HCT116 (cell line): ENCODE results near the gene GHR. TPM values are rescaled to one million over a fixed set of nuclear protein-coding genes. Genes with fewer than 3 reads are reported as not detected.

Experiments
- ATAC-seq: fragments of 200-7000 bp; cut with Tn5 transposase; 2 replicates; pipeline ENCODE4 v1.9.1; 2020; ENCODE audit warnings: mild to moderate bottlenecking, moderate library complexity
- BruUV-seq: library from RNA; stranded (reverse); fragments of 400-500 nt; replicated peaks from 2 replicates; lab custom pipeline; 2021; lab: Mats Ljungman, UMichigan
- CTCF ChIA-PET: fragments of 300-600 bp; sonication (Branson Sonifier 250); formaldehyde crosslinking; loops from one replicate; lab custom pipeline; 2021; ENCODE audit warnings: antibody characterized with exemption; lab: Charles Lee
- POLR2A ChIA-PET: fragments of 300-600, 350-600 bp; sonication (Branson Sonifier 250); formaldehyde crosslinking; loops from one replicate; lab custom pipeline; 2021; ENCODE audit warnings: antibody characterized with exemption; lab: Charles Lee
- RAD21 ChIA-PET, 2 experiments: fragments of 300-600 bp; sonication (Branson Sonifier 250); formaldehyde crosslinking; loops; one replicate each; lab custom pipeline; 2023; ENCODE audit warnings: low total read pairs in 2 of 2; ENCODE audit not compliant: uncharacterized antibody in 2 of 2, unreplicated experiment in 2 of 2, low non-redundant PET in 1 of 2; lab: Charles Lee
- DNase-seq: peaks from one replicate; pipeline ENCODE4 v3.0.0-alpha.2; 2010; ENCODE audit warnings: low read depth, low spot score
- H2AFZ ChIP-seq: fragments of 200-600 bp; shearing (Covaris generic), sonication (generic); 2 replicates; pipeline ENCODE4 v1.6.1; 2017; ENCODE audit warnings: low read depth, mixed run types, mixed read lengths, antibody characterized with exemption, low read length; ENCODE audit not compliant: poor library complexity, severe bottlenecking
- H3K27ac ChIP-seq: 2 replicates; pipeline ENCODE4 v1.5.1; 2012; ENCODE audit warnings: low read depth, low read length
- H3K27me3 ChIP-seq: fragments of 200-600 bp; sonication (generic); 2 replicates; pipeline ENCODE4 v1.6.1; 2016; ENCODE audit warnings: mixed run types, low read length, mixed read lengths; ENCODE audit not compliant: insufficient read depth
- H3K36me3 ChIP-seq, 2 experiments: fragments of 200-500 bp in 1 of 2; fragments of 200-600 bp in 1 of 2; sonication (Bioruptor generic) in 1 of 2; sonication (generic) in 1 of 2; 2 replicates each; pipeline versions ENCODE4 v1.5.1 to v1.6.1; 2014 to 2016; ENCODE audit warnings: low read length in 2 of 2, inconsistent platforms in 1 of 2, mixed read lengths in 1 of 2, mixed run types in 1 of 2; ENCODE audit not compliant: insufficient read depth in 2 of 2, control insufficient read depth in 1 of 2
- H3K4me1 ChIP-seq, 2 experiments: fragments of 200-600 bp in 1 of 2; sonication (generic) in 1 of 2; 2 replicates each; pipeline versions ENCODE4 v1.5.1 to v1.6.1; 2012 to 2017; ENCODE audit warnings: low read length in 2 of 2, inconsistent platforms in 1 of 2, mild to moderate bottlenecking in 1 of 2, mixed read lengths in 1 of 2, mixed run types in 1 of 2, moderate library complexity in 1 of 2; ENCODE audit not compliant: insufficient read depth in 2 of 2, control insufficient read depth in 1 of 2
- H3K4me2 ChIP-seq: fragments of 200-600 bp; sonication (generic); 2 replicates; pipeline ENCODE4 v1.6.1; 2017; ENCODE audit warnings: mixed run types, low read length, mixed read lengths
- H3K4me3 ChIP-seq, 2 experiments: fragments of 200-600 bp in 1 of 2; sonication (generic) in 1 of 2; replicated peaks in 1 of 2; 2 replicates each; pipeline ENCODE4 v1.5.1; 2011 to 2016; ENCODE audit warnings: low read length in 2 of 2, control low read depth in 1 of 2, low read depth in 1 of 2, mild to moderate bottlenecking in 1 of 2, mixed read lengths in 1 of 2, mixed run types in 1 of 2
- H3K79me2 ChIP-seq: fragments of 200-600 bp; sonication (generic); 2 replicates; pipeline ENCODE4 v1.6.1; 2017; ENCODE audit warnings: mild to moderate bottlenecking, mixed run types, low read length, moderate library complexity, mixed read lengths; ENCODE audit not compliant: insufficient read depth
- H3K9ac ChIP-seq: fragments of 200-600 bp; sonication (generic); 2 replicates; pipeline ENCODE4 v1.6.1; 2016; ENCODE audit warnings: low read length, mixed read lengths
- H3K9me2 ChIP-seq: fragments of 200-600 bp; sonication (generic), shearing (Covaris generic); 2 replicates; pipeline ENCODE4 v1.6.1; 2017; ENCODE audit warnings: mixed run types, mild to moderate bottlenecking, moderate library complexity; ENCODE audit not compliant: insufficient read depth
- H3K9me3 ChIP-seq, 2 experiments: fragments of 200-500 bp in 1 of 2; fragments of 200-600 bp in 1 of 2; sonication (Bioruptor generic) in 1 of 2; sonication (generic) in 1 of 2; 2 replicates each; pipeline ENCODE4 v1.6.1; 2014 to 2017; ENCODE audit warnings: low read length in 2 of 2, mixed read lengths in 2 of 2, inconsistent platforms in 1 of 2, low read depth in 1 of 2, mild to moderate bottlenecking in 1 of 2, mixed run types in 1 of 2, moderate library complexity in 1 of 2; ENCODE audit not compliant: control insufficient read depth in 1 of 2, insufficient read depth in 1 of 2
- H4K20me1 ChIP-seq: fragments of 200-600 bp; sonication (generic), shearing (Covaris generic); 2 replicates; pipeline ENCODE4 v1.6.1; 2017; ENCODE audit warnings: mixed run types, mild to moderate bottlenecking, moderate library complexity; ENCODE audit not compliant: insufficient read depth
- CEBPB ChIP-seq: IDR thresholded peaks from 2 replicates; pipeline ENCODE4 v1.6.1; 2012; ENCODE audit warnings: low read depth
- EGR1 ChIP-seq: IDR thresholded peaks from 2 replicates; pipeline ENCODE4 v1.6.1; 2012; ENCODE audit warnings: low read depth
- EZH2 ChIP-seq: fragments of 200-600 bp; sonication (generic); IDR thresholded peaks from 2 replicates; pipeline ENCODE4 v1.6.1; 2017; ENCODE audit warnings: antibody characterized with exemption, mixed run types
- POLR2A ChIP-seq: IDR thresholded peaks from 2 replicates; pipeline ENCODE4 v1.7.0; 2011; ENCODE audit warnings: borderline replicate concordance; ENCODE audit not compliant: insufficient read depth, insufficient read length; ENCODE audit errors: extremely low read depth
- POLR2AphosphoS5 ChIP-seq: IDR thresholded peaks from 2 replicates; pipeline ENCODE4 v1.6.1; 2011; ENCODE audit warnings: mild to moderate bottlenecking, low read depth, low read length, moderate library complexity
- RAD21 ChIP-seq: IDR thresholded peaks from 2 replicates; pipeline ENCODE4 v1.6.1; 2012; ENCODE audit warnings: low read depth, mild to moderate bottlenecking
- SP1 ChIP-seq: IDR thresholded peaks from 2 replicates; pipeline ENCODE4 v1.6.1; 2012; ENCODE audit warnings: low read depth
- YY1 ChIP-seq: IDR thresholded peaks from 2 replicates; pipeline ENCODE4 v1.6.1; 2011; ENCODE audit warnings: low read length, low read depth, moderate library complexity, mild to moderate bottlenecking; ENCODE audit not compliant: insufficient replicate concordance; ENCODE audit errors: extremely low read depth
- intact Hi-C: fragments of 100-400 bp; cut with micrococcal nuclease; formaldehyde crosslinking; loops from 2 replicates; pipeline ENCODE4 v1.10.0; 2022
- total RNA-seq: library from RNA; stranded (reverse); gene quantifications from one replicate; pipeline ENCODE4 v1.2.1, GENCODE V29; 2021; ENCODE audit not compliant: unreplicated experiment
- TF ChIP-seq, protein P1 (sequence below): IDR thresholded peaks from 2 replicates; pipeline ENCODE4 v1.6.1; 2012
- TF ChIP-seq, protein P2 (sequence below), 3 experiments: fragments of 200-600 bp in 1 of 3; sonication (generic) in 1 of 3; IDR thresholded peaks in 2 of 3; conservative IDR thresholded peaks in 1 of 3; 2 replicates each; pipeline ENCODE4 v1.5.1; 2012 to 2017; ENCODE audit warnings: low read depth in 2 of 3, low read length in 2 of 3, antibody characterized with exemption in 1 of 3, borderline replicate concordance in 1 of 3, control low read depth in 1 of 3, mild to moderate bottlenecking in 1 of 3, mixed read lengths in 1 of 3, mixed run types in 1 of 3, moderate library complexity in 1 of 3; ENCODE audit not compliant: insufficient read depth in 1 of 3
- TF ChIP-seq, protein P3 (sequence below): IDR thresholded peaks from 2 replicates; pipeline ENCODE4 v1.6.1; 2012; ENCODE audit warnings: low read depth
- TF ChIP-seq, protein P4 (sequence below): IDR thresholded peaks from 2 replicates; pipeline ENCODE4 v1.6.1; 2011; ENCODE audit warnings: mild to moderate bottlenecking, low read length, moderate library complexity; ENCODE audit not compliant: insufficient replicate concordance; ENCODE audit errors: extremely low read depth

The GHR gene
- total RNA-seq, 1 experiment from 2014 or later: not detected

DNA sequence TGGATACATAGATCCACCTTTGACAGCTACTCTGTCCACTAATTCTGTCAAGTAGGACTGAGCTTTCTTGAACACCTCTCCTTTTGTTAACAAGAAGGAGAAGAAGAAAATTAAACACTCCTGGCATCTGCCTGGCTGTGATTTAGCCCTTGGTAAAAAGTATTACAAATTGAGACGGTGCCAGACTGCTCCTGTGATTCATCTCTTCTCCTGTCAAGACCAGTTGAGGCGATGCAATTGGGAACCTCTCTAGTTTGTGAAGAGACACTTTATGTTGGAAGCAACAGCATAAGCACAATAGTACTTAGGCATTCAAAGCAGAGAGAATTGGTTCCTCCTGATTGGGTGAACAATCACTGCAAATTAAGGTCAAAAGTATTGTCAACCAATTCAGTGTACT, 72.7 kb downstream of the GHR start:
- Histone ChIP-seq H3K27ac (no peak overlapping the region), H4K20me1 (no peaks in the 10 kb centered on the region), H3K79me2 (no peaks in the 10 kb centered on the region), H3K9me2 (no peaks in the 10 kb centered on the region), H3K4me3 (no peak overlapping the region), H3K9me3 (no peaks in the 10 kb centered on the region), H3K4me1 (no peaks in the 10 kb centered on the region), H3K9ac (no peak overlapping the region), H3K27me3 (no peaks in the 10 kb centered on the region), H3K36me3 (no peaks in the 10 kb centered on the region), H3K4me2 (no peak overlapping the region), H2AFZ (no peak overlapping the region)
- ChIA-PET RAD21 (no interaction called here), CTCF (no interaction called here), POLR2A (no interaction called here)
- TF ChIP-seq, protein P1, sequence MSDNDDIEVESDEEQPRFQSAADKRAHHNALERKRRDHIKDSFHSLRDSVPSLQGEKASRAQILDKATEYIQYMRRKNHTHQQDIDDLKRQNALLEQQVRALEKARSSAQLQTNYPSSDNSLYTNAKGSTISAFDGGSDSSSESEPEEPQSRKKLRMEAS: no peak
- no peak for TF ChIP-seq CEBPB
- TF ChIP-seq YY1: no peak
- TF ChIP-seq, protein P2, sequence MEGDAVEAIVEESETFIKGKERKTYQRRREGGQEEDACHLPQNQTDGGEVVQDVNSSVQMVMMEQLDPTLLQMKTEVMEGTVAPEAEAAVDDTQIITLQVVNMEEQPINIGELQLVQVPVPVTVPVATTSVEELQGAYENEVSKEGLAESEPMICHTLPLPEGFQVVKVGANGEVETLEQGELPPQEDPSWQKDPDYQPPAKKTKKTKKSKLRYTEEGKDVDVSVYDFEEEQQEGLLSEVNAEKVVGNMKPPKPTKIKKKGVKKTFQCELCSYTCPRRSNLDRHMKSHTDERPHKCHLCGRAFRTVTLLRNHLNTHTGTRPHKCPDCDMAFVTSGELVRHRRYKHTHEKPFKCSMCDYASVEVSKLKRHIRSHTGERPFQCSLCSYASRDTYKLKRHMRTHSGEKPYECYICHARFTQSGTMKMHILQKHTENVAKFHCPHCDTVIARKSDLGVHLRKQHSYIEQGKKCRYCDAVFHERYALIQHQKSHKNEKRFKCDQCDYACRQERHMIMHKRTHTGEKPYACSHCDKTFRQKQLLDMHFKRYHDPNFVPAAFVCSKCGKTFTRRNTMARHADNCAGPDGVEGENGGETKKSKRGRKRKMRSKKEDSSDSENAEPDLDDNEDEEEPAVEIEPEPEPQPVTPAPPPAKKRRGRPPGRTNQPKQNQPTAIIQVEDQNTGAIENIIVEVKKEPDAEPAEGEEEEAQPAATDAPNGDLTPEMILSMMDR (IDR thresholded peaks at IDR 0.05 in 2 of 3, conservative IDR thresholded peaks at IDR 0.05 in 1 of 3; ENCODE audit: borderline replicate concordance in 1 of 3, insufficient read depth in 1 of 3, low read depth in 2 of 3, low read length in 2 of 3): no peak
- TF ChIP-seq POLR2AphosphoS5: no peak
- TF ChIP-seq POLR2A: no peak
- TF ChIP-seq, protein P3, sequence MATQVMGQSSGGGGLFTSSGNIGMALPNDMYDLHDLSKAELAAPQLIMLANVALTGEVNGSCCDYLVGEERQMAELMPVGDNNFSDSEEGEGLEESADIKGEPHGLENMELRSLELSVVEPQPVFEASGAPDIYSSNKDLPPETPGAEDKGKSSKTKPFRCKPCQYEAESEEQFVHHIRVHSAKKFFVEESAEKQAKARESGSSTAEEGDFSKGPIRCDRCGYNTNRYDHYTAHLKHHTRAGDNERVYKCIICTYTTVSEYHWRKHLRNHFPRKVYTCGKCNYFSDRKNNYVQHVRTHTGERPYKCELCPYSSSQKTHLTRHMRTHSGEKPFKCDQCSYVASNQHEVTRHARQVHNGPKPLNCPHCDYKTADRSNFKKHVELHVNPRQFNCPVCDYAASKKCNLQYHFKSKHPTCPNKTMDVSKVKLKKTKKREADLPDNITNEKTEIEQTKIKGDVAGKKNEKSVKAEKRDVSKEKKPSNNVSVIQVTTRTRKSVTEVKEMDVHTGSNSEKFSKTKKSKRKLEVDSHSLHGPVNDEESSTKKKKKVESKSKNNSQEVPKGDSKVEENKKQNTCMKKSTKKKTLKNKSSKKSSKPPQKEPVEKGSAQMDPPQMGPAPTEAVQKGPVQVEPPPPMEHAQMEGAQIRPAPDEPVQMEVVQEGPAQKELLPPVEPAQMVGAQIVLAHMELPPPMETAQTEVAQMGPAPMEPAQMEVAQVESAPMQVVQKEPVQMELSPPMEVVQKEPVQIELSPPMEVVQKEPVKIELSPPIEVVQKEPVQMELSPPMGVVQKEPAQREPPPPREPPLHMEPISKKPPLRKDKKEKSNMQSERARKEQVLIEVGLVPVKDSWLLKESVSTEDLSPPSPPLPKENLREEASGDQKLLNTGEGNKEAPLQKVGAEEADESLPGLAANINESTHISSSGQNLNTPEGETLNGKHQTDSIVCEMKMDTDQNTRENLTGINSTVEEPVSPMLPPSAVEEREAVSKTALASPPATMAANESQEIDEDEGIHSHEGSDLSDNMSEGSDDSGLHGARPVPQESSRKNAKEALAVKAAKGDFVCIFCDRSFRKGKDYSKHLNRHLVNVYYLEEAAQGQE: no peak
- TF ChIP-seq, protein P4, sequence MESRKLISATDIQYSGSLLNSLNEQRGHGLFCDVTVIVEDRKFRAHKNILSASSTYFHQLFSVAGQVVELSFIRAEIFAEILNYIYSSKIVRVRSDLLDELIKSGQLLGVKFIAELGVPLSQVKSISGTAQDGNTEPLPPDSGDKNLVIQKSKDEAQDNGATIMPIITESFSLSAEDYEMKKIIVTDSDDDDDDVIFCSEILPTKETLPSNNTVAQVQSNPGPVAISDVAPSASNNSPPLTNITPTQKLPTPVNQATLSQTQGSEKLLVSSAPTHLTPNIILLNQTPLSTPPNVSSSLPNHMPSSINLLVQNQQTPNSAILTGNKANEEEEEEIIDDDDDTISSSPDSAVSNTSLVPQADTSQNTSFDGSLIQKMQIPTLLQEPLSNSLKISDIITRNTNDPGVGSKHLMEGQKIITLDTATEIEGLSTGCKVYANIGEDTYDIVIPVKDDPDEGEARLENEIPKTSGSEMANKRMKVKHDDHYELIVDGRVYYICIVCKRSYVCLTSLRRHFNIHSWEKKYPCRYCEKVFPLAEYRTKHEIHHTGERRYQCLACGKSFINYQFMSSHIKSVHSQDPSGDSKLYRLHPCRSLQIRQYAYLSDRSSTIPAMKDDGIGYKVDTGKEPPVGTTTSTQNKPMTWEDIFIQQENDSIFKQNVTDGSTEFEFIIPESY: no peak
- TF ChIP-seq SP1: no peak
- no peak for TF ChIP-seq EZH2
- TF ChIP-seq EGR1: no peak
- no peak for TF ChIP-seq RAD21
- no peak for DNase-seq
- intact Hi-C loops: no loop called here
- no peak for ATAC-seq
- BruUV-seq: no TSS peak
